ENCODE measurements around the gene MVK.
A peak's percentile ranks its signal among the peaks of the same experiment; 100 is the strongest.

The MVK gene

GRCh38 chr12:109596418-109597244, 23.0 kb downstream of the MVK start:
- Histone ChIP-seq H3K9me3 (ENCODE audit: low read length) (no peaks in the 10 kb centered on the region), H3K9ac (ENCODE audit: low read length) (no peak overlapping the region), H3K36me3 (ENCODE audit: insufficient read depth, low read length) (no peaks in the 10 kb centered on the region), H3K27me3 (ENCODE audit: insufficient read depth, low read length) (no peaks in the 10 kb centered on the region), H3F3A (ENCODE audit: insufficient read depth, low read length) (no peaks in the 10 kb centered on the region), H3K4me1 (ENCODE audit: insufficient read depth, low read length, severe bottlenecking) (no peaks in the 10 kb centered on the region), H3K4me3 (ENCODE audit: low read depth, low read length, poor library complexity, severe bottlenecking) (no peak overlapping the region), H4K20me1 (ENCODE audit: insufficient read depth, low read length) (no peaks in the 10 kb centered on the region), H2AFZ (ENCODE audit: low read length) (no peak overlapping the region), H3K4me2 (ENCODE audit: low read length) (no peak overlapping the region), H3K79me2 (ENCODE audit: insufficient read depth, low read length) (no peaks in the 10 kb centered on the region), H3K27ac (ENCODE audit: low read depth, low read length, poor library complexity, severe bottlenecking) (no peak overlapping the region), H3K9me2 (ENCODE audit: low read depth, low read length) (no peaks in the 10 kb centered on the region)
- TF ChIP-seq EZH2 (IDR thresholded peaks at IDR 0.05; ENCODE audit: borderline replicate concordance, low read length) (no peak), CTCF (IDR thresholded peaks at IDR 0.05; ENCODE audit: low read length) (no peak)

- TF ChIP-seq CTCF (IDR thresholded peaks at IDR 0.05; ENCODE audit: low read length) (no peak), EZH2 (IDR thresholded peaks at IDR 0.05; ENCODE audit: borderline replicate concordance, low read length) (no peak)
- no peaks in the 10 kb centered on the region for H3K9me2 ChIP-seq (ENCODE audit: low read depth, low read length)
These were observed 23.8 kb downstream of the MVK start for GRCh38 chr12:109597414-109597794.

GRCh38 chr12:109597795-109598427, 24.3 kb downstream of the MVK start:
- no peaks in the 10 kb centered on the region for H3K36me3 ChIP-seq (ENCODE audit: insufficient read depth, low read length)
- no peak overlapping the region for H2AFZ ChIP-seq (ENCODE audit: low read length)
- no peaks in the 10 kb centered on the region for H4K20me1 ChIP-seq (ENCODE audit: insufficient read depth, low read length)
- H3F3A ChIP-seq (ENCODE audit: insufficient read depth, low read length): no peaks in the 10 kb centered on the region
- no peaks in the 10 kb centered on the region for H3K79me2 ChIP-seq (ENCODE audit: insufficient read depth, low read length)
- TF ChIP-seq EZH2 (IDR thresholded peaks at IDR 0.05; ENCODE audit: borderline replicate concordance, low read length) (no peak), CTCF (IDR thresholded peaks at IDR 0.05; ENCODE audit: low read length) (peak; percentile 73)
- H3K4me3 ChIP-seq (ENCODE audit: low read depth, low read length, poor library complexity, severe bottlenecking): no peak overlapping the region
- H3K9me3 ChIP-seq (ENCODE audit: low read length): no peaks in the 10 kb centered on the region
- no peak overlapping the region for H3K4me2 ChIP-seq (ENCODE audit: low read length)
- no peak overlapping the region for H3K27ac ChIP-seq (ENCODE audit: low read depth, low read length, poor library complexity, severe bottlenecking)
- H3K9ac ChIP-seq (ENCODE audit: low read length): no peak overlapping the region
- no peaks in the 10 kb centered on the region for H3K4me1 ChIP-seq (ENCODE audit: insufficient read depth, low read length, severe bottlenecking)
- no peaks in the 10 kb centered on the region for H3K9me2 ChIP-seq (ENCODE audit: low read depth, low read length)
- H3K27me3 ChIP-seq (ENCODE audit: insufficient read depth, low read length): no peaks in the 10 kb centered on the region

More at GRCh38 chr12:109597414-109597794, 23.8 kb downstream of the MVK start:
- no peak overlapping the region for H3K4me2 ChIP-seq (ENCODE audit: low read length)
- no peaks in the 10 kb centered on the region for H3F3A ChIP-seq (ENCODE audit: insufficient read depth, low read length)
- H4K20me1 ChIP-seq (ENCODE audit: insufficient read depth, low read length): no peaks in the 10 kb centered on the region
- no peaks in the 10 kb centered on the region for H3K9me3 ChIP-seq (ENCODE audit: low read length)
- H2AFZ ChIP-seq (ENCODE audit: low read length): no peak overlapping the region
- no peaks in the 10 kb centered on the region for H3K79me2 ChIP-seq (ENCODE audit: insufficient read depth, low read length)
- H3K9ac ChIP-seq (ENCODE audit: low read length): no peak overlapping the region
- H3K36me3 ChIP-seq (ENCODE audit: insufficient read depth, low read length): no peaks in the 10 kb centered on the region
- H3K27ac ChIP-seq (ENCODE audit: low read depth, low read length, poor library complexity, severe bottlenecking): no peak overlapping the region
- no peak overlapping the region for H3K4me3 ChIP-seq (ENCODE audit: low read depth, low read length, poor library complexity, severe bottlenecking)
- no peaks in the 10 kb centered on the region for H3K27me3 ChIP-seq (ENCODE audit: insufficient read depth, low read length)
- H3K4me1 ChIP-seq (ENCODE audit: insufficient read depth, low read length, severe bottlenecking): no peaks in the 10 kb centered on the region

Measured in OCI-LY1 (cell line).